HG03066 (cell line): ENCODE measurements around the gene PIP5KL1.
"Not testable (repeated sequence)": the region's sequence is repeated elsewhere in the genome, so short reads cannot be mapped to it uniquely, and the experiment has no call there.

ENCODE experiments used
- ATAC-seq: cut with Tn5 transposase; IDR thresholded peaks from one replicate; pipeline ENCODE4 v1.9.1; 2021; ENCODE audit warnings: low read depth; ENCODE audit not compliant: unreplicated experiment

Gene PIP5KL1

DNA sequence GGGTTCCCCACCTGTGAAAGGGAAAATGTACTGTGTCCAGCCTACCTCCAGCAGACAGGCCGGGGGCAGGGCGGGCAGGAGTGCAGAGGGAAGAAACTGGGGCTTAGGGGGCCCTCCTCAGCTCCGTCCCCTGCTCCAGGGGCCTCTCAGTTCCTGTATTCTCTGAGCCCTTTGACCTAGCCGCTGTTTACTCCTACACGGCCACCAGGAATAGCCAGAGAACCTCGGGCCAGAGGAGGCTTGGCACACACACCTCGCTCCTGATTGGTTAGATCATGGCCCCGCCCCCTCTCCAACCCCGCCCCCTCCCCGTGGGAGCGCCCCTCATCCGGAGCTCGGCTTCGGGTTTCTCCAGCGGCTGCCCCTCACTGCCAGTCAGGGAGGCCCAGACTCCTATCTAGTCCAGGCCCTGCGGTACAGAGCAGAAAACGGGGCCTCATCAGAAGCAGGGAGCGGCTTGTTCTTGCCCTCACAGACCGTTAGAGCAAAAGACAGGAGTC lies 33.3 kb downstream of the PIP5KL1 start:
- no peak for ATAC-seq

DNA sequence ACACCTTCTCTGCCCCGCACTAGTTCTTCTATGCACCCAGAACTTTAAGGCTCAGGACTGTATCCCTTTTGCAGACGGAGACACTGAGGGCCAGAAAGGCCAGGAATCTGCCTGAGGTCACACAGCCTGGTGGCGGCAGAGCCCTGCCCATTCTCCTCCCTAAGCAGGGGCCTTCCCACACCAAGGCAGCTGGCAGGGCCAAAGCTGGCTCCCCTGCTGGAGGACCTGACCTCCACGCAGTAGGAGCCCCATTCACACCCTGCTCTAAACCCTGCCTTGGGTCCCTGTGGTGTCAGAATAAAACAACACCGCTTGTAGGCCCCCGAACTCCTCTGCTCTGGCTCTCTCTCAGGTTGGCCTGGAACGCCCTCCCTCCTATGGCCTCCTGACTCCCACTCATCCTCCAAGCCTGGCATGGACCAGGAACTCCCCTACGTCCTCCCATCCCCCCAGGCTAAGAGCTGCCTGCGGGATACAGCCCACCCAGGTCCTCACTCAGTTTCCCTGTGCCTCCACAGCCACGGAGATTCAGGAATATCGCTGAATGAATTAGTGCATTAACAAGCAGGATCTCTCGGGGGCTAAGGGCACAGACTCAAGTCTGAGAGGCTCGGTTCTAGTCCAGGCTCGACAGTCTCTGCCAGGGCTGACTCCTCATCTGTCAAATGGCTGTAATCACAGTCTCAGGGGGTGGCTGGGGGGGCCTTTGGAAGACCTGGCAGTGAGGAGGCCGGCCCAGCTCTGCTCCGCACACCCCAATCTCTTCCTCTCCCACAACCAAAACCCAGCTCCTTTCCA lies 34.0 kb downstream of the PIP5KL1 start:
- no peak for ATAC-seq

GRCh38 chr9:127895811-127896210 lies 34.8 kb downstream of the PIP5KL1 start:
- ATAC-seq: no peak

- ATAC-seq: no peak
Measured at GRCh38 chr9:127893392-127893791, 37.2 kb downstream of the PIP5KL1 start.

DNA sequence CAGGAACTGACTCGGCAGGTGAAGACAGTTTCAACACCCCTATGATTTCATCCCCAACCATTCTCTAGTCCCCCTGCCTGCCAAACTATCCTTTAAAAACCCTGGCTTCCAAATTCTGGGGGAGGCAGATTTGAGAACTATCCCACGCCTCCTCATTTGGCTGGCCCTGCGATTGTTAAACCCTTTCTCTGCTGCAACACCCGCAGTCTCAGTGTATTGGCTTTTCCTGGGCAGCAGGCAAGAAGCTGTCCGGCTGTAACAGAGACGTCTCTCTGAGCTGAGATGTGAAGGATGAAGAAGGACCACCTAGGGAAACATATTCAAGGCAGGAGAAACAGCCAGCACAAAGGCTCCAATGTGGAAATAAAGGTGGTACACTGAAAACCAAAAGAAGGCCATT lies 37.7 kb downstream of the PIP5KL1 start:
- no peak for ATAC-seq

DNA sequence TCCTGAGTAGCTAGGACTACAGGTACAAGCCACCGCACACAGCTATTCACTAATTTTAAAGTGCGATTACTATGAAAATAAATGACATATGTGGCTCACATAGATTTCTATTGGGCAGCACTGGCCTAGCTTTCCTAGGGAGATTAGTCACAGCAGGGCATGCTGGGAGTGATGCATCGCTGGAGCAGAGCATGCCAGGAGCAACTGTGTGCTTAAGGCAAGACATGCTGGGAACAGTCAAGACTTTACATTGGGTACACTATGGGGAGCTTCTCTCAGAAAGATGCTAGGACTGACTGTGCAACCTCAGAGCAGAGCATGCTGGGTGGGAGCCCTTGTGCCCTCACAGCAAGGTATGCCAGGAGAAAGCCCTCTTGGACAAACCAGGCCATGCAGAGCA lies 40.5 kb downstream of the PIP5KL1 start:
- no peak for ATAC-seq

DNA sequence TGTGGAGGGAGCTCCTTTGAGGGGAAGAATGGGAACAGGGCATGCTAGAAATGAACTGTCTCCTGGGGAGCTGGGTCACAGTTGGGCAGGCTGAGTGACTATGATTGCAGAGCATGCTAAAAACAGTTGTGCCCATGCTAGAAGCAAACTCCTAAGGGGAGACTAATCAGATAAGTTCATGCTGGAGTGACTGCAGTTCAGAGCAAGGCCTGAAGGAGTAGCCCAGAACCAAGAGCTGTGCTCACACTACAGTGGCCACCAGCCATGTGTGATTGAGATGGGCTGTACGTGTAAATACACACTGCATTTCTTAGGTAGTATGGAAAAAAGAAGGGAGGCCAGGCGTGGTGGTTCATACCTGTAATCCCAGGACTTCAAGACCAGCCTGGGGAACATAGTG lies 42.8 kb downstream of the PIP5KL1 start:
- ATAC-seq: no peak

GRCh38 chr9:127886401-127886972 lies 44.1 kb downstream of the PIP5KL1 start:
- ATAC-seq: no peak

GRCh38 chr9:127885508-127886281 lies 44.9 kb downstream of the PIP5KL1 start:
- no peak for ATAC-seq

DNA sequence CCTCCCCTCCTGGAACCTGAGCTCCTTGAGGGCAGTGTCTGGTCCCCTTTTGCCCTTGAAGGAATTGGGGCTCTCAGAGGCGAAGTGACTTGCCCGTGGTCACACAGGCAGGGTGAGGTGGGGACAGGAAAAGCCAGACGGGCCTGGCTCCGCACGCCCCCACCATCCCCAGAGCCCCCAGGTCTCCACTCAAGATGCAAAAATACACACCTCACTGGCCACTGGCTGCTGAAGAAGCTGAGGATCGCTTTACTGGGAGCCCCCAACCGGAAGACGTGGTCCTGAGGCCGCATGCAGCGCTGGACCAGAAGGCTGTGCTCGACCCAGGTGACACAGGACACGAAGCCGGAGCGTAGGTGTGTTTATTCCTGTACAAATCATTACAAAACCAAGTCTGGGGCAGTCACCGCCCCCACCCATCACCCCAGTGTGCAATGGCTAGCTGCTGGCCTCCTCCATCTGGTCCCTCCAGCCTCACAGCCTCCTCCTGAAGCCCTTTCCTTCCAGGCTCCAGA lies 45.5 kb downstream of the PIP5KL1 start:
- no peak for ATAC-seq

GRCh38 chr9:127884427-127884911 lies 46.1 kb downstream of the PIP5KL1 start:
- no peak for ATAC-seq

- no peak for ATAC-seq
Measured at GRCh38 chr9:127883959-127884358, 46.6 kb downstream of the PIP5KL1 start.

GRCh38 chr9:127881715-127882114 lies 48.9 kb downstream of the PIP5KL1 start:
- ATAC-seq: not testable (repeated sequence)

- ATAC-seq: no peak
Measured at GRCh38 chr9:127880143-127880542, 50.4 kb downstream of the PIP5KL1 start.

- ATAC-seq: no peak
Measured at GRCh38 chr9:127878652-127879390, 51.8 kb downstream of the PIP5KL1 start.

DNA sequence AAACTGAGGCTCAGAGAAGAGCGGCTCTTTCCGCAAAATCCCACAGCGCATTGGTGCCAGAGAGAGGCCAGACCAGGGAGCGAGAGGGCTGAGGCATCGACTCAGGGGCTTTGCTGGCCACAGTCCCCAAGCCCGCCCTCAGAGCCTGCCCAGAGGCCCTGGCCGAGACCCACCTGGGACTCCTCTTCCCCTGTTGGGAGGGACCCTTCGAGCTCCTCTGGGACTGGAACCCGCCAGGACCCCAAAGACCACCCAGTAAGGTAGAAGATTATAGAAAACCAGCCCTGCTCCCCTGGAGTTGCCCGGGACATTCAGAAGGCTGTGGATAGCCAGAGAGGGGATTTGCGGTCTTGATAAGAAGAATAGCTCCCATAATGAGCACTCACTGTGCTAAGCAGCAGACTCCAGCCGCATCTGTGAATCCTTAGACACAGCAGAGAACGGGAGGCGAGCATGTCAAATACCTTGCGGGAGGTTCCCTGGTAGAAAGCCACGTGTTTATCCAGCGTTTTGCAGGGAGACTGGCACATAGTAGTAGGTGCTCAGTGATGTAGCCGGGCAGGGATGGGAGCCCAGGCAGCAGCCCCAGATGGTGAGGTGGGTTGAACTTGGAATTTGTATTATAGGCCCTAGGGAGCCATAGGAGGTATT lies 52.5 kb downstream of the PIP5KL1 start:
- ATAC-seq: no peak

DNA sequence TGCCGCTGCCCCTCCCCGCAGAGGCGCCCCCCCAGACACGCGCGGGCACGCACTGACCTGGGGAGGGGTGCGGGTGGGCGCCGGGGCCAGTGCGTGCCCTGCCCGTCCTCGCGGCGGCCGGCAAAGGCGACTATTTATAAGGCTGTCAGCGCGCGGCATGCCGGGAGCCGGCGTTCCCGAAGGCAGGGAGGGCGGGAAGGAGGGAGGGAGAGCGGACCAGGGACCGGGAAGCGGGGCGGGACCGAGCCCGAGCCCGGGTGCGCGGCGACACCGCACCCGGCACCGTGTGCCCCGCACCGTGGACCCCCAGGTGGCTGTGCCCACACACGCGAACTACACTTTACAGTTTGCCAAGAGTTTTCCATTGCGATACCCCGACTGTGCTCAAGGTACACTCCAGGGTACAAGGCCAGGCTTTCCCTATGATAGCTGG lies 53.0 kb downstream of the PIP5KL1 start, which contains the start of gene AK1:
Gene AK1 (minus strand): TSS at position 110 of the 433 bp plus-strand sequence. CDS start 3,058 bp downstream, outside the sequence.
- ATAC-seq: no peak

- no peak for ATAC-seq
Measured at GRCh38 chr9:127876764-127877562, 53.6 kb downstream of the PIP5KL1 start.
